IMR-90 (cell line): Measurements from ENCODE around the gene NFASC. TPM values are rescaled to one million over a fixed set of nuclear protein-coding genes. Genes with fewer than 3 reads are reported as not detected.

Experiments
- ATAC-seq: fragments of 200-7000 bp; cut with Tn5 transposase; 2 replicates; pipeline ENCODE4 v1.9.1; 2020; ENCODE audit warnings: low read depth, mild to moderate bottlenecking, moderate library complexity
- BruUV-seq: library from RNA; stranded (reverse); fragments of 400-500 nt; replicated peaks from 2 replicates; lab custom pipeline; 2021; lab: Mats Ljungman, UMichigan
- CTCF ChIA-PET: fragments of 300-600 bp; formaldehyde crosslinking; extraction: SDS; loops from one replicate; lab custom pipeline; 2021; ENCODE audit warnings: antibody characterized with exemption; lab: Yijun Ruan, JAX
- POLR2A ChIA-PET: fragments of 300-600 bp; sonication (Branson Sonifier 250); formaldehyde crosslinking; loops from one replicate; lab custom pipeline; 2022; ENCODE audit warnings: antibody characterized with exemption; ENCODE audit not compliant: unreplicated experiment; lab: Charles Lee
- DNase-seq: peaks from one replicate; pipeline ENCODE4 v3.0.0; 2013
- H2AFZ ChIP-seq: replicated peaks from 2 replicates; pipeline ENCODE3; 2013; ENCODE audit warnings: low read length, mild to moderate bottlenecking; ENCODE audit not compliant: poor library complexity
- H2AK5ac ChIP-seq: 2 replicates; pipeline ENCODE4 v1.6.1; 2013; ENCODE audit warnings: low read depth, low read length, inconsistent platforms
- H2AK9ac ChIP-seq: replicated peaks from 2 replicates; pipeline ENCODE3; 2013; ENCODE audit warnings: mild to moderate bottlenecking, low read depth, low read length, moderate library complexity; ENCODE audit not compliant: poor library complexity
- H2BK120ac ChIP-seq: 2 replicates; pipeline ENCODE4 v1.6.1; 2013; ENCODE audit warnings: low read depth, low read length, inconsistent platforms
- H2BK15ac ChIP-seq: 3 replicates; pipeline ENCODE4 v1.6.1; 2013; ENCODE audit warnings: low read depth, low read length, inconsistent platforms
- H2BK20ac ChIP-seq: 2 replicates; pipeline ENCODE4 v1.6.1; 2013; ENCODE audit warnings: low read depth, mild to moderate bottlenecking, inconsistent platforms, low read length, moderate library complexity
- H2BK5ac ChIP-seq: 2 replicates; pipeline ENCODE4 v1.6.1; 2013; ENCODE audit warnings: mild to moderate bottlenecking, low read depth, low read length, inconsistent platforms; ENCODE audit not compliant: poor library complexity, severe bottlenecking
- H3K14ac ChIP-seq: replicated peaks from 2 replicates; pipeline ENCODE4 v1.6.1; 2013; ENCODE audit warnings: low read depth, low read length, inconsistent platforms
- H3K18ac ChIP-seq: 2 replicates; pipeline ENCODE4 v1.6.1; 2013; ENCODE audit warnings: low read depth, low read length, control low read depth
- H3K23ac ChIP-seq: 2 replicates; pipeline ENCODE4 v1.6.1; 2013; ENCODE audit warnings: low read depth, low read length, inconsistent platforms
- H3K27ac ChIP-seq: 2 replicates; pipeline ENCODE4 v1.5.1; 2013; ENCODE audit warnings: mild to moderate bottlenecking, control low read depth, low read length; ENCODE audit not compliant: insufficient read depth
- H3K27me3 ChIP-seq: 2 replicates; pipeline ENCODE4 v1.6.1; 2013; ENCODE audit warnings: low read length; ENCODE audit not compliant: control insufficient read depth, insufficient read depth
- H3K36me3 ChIP-seq: 2 replicates; pipeline ENCODE4 v1.6.1; 2013; ENCODE audit warnings: low read length, mixed read lengths; ENCODE audit not compliant: control insufficient read depth, insufficient read depth
- H3K4ac ChIP-seq: 2 replicates; pipeline ENCODE4 v1.6.1; 2013; ENCODE audit warnings: low read depth, low read length, inconsistent platforms
- H3K4me1 ChIP-seq: 2 replicates; pipeline ENCODE4 v1.6.1; 2013; ENCODE audit warnings: low read length, mixed read lengths; ENCODE audit not compliant: control insufficient read depth, insufficient read depth
- H3K4me2 ChIP-seq: 2 replicates; pipeline ENCODE4 v1.6.1; 2013; ENCODE audit warnings: low read depth, mild to moderate bottlenecking, control low read depth, low read length, moderate library complexity
- H3K4me3 ChIP-seq: 2 replicates; pipeline ENCODE4 v1.5.1; 2013; ENCODE audit warnings: low read depth, mild to moderate bottlenecking, control low read depth, low read length, moderate library complexity; ENCODE audit not compliant: insufficient read depth
- H3K56ac ChIP-seq: 2 replicates; pipeline ENCODE4 v1.6.1; 2013; ENCODE audit warnings: low read length, inconsistent platforms; ENCODE audit not compliant: insufficient read depth; ENCODE audit errors: extremely low read depth
- H3K79me1 ChIP-seq, 2 experiments: 2 replicates each; pipeline ENCODE4 v1.6.1; 2013; ENCODE audit warnings: low read length in 2 of 2, inconsistent platforms in 1 of 2, low read depth in 1 of 2
- H3K9ac ChIP-seq: 2 replicates; pipeline ENCODE4 v1.6.1; 2013; ENCODE audit warnings: low read depth, low read length, control low read depth
- H3K9me1 ChIP-seq: 2 replicates; pipeline ENCODE4 v1.6.1; 2013; ENCODE audit warnings: low read length, inconsistent platforms; ENCODE audit not compliant: insufficient read depth
- H3K9me3 ChIP-seq: 2 replicates; pipeline ENCODE4 v1.6.1; 2013; ENCODE audit warnings: low read length; ENCODE audit not compliant: control insufficient read depth, insufficient read depth
- H4K20me1 ChIP-seq: 2 replicates; pipeline ENCODE4 v1.6.1; 2013; ENCODE audit warnings: low read length, inconsistent platforms; ENCODE audit not compliant: insufficient read depth
- H4K5ac ChIP-seq: 2 replicates; pipeline ENCODE4 v1.6.1; 2013; ENCODE audit warnings: mild to moderate bottlenecking, low read depth, low read length, control low read depth
- H4K8ac ChIP-seq, 2 experiments: 2 replicates each; pipeline ENCODE4 v1.6.1; 2013; ENCODE audit warnings: low read depth in 2 of 2, low read length in 2 of 2, control low read depth in 1 of 2, inconsistent platforms in 1 of 2
- H4K91ac ChIP-seq: 2 replicates; pipeline ENCODE4 v1.6.1; 2013; ENCODE audit warnings: low read depth, low read length, inconsistent platforms; ENCODE audit not compliant: insufficient read depth
- BHLHE40 ChIP-seq: fragments of 150-350 bp; IDR thresholded peaks from 2 replicates; pipeline ENCODE4 v1.6.1; 2016; ENCODE audit warnings: mild to moderate bottlenecking, low read depth, low read length
- CEBPB ChIP-seq: IDR thresholded peaks from 2 replicates; pipeline ENCODE4 v1.6.1; 2012; ENCODE audit warnings: low read depth, low read length, improper control_type of control experiment
- FOS ChIP-seq: fragments of 150-350 bp; IDR thresholded peaks from 2 replicates; pipeline ENCODE4 v1.6.1; 2016; ENCODE audit warnings: low read depth, low read length
- WGBS, 2 experiments: methylation state at CpG; one replicate each; pipeline versions ENCODE4 v1.1.5 to v1.1.7; 2013; ENCODE audit warnings: missing lambda C conversion rate in 2 of 2; ENCODE audit not compliant: insufficient read length in 1 of 2; ENCODE audit errors: extremely low coverage in 2 of 2; 5-methylcytosine and 5-hydroxymethylcytosine counted together
- dilution Hi-C: fragments of 300-500 bp; cut with HindIII; formaldehyde crosslinking; loops from one replicate; pipeline ENCODE4 v1.14.3; 2018; ENCODE audit warnings: low sequenced_read_pairs; ENCODE audit not compliant: unreplicated experiment
- in situ Hi-C: fragments of 300-500 bp; cut with MboI; formaldehyde crosslinking; loops from 3 replicates; pipeline ENCODE4 v1.14.3; 2019; ENCODE audit warnings: low sequenced_read_pairs, inconsistent platforms, mixed read lengths
- intact Hi-C: fragments of 100-400 bp; cut with micrococcal nuclease; formaldehyde crosslinking; loops from 2 replicates; pipeline ENCODE4 v1.10.0; 2022
- polyA plus RNA-seq, 3 experiments: library from polyadenylated mRNA; depleted of rRNA; stranded (reverse); fragments of >200 nt; gene quantifications; 2 replicates each; pipeline ENCODE4 v1.2.3, GENCODE V29; 2012; ENCODE audit warnings: low replicate concordance in 1 of 3
- total RNA-seq: library from RNA; depleted of rRNA; stranded (reverse); fragments of >200 nt; gene quantifications from 2 replicates; pipeline ENCODE4 v1.2.3, GENCODE V29; 2012

The NFASC gene
- total and polyA plus RNA-seq, 2 of the 4 experiments (the other 2 are of a cell fraction), result 0.18 to 0.79 TPM

DNA sequence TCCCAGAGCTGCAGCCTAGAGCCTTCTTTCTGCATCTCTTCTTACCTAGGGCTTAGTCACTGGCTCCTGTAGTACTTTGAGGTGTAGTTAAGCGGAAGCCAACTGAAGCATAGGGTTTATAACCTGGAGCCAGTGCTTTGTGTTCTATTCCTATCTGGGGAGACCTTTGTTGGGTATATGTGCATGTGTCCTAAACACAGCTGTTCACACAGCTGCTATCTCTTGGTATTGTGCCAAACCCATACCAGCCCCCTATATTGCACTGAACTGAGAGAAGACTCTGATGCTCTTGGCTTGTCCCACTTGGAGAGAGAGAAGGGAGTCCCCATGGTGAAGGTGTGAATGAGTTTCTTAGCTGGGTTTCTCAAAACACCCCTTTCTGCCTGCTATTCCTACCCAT lies 17.2 kb upstream of the NFASC start:
- Histone ChIP-seq H3K56ac (no peak overlapping the region), H4K5ac (no peak overlapping the region), H2BK120ac (no peak overlapping the region), H3K4me1 (no peaks in the 10 kb centered on the region), H2BK20ac (no peak overlapping the region), H3K9me3 (no peaks in the 10 kb centered on the region), H3K9ac (no peak overlapping the region), H3K23ac (no peak overlapping the region), H3K18ac (no peak overlapping the region), H4K20me1 (no peaks in the 10 kb centered on the region), H4K91ac (no peak overlapping the region), H2AK5ac (no peak overlapping the region), H3K14ac (no peak overlapping the region), H3K27ac (no peak overlapping the region), H3K79me1 (no peaks in the 10 kb centered on the region), H3K9me1 (no peaks in the 10 kb centered on the region), H3K36me3 (no peaks in the 10 kb centered on the region), H2BK15ac (no peak overlapping the region), H4K8ac (no peak overlapping the region), H3K27me3 (peaks cover 1% of the 10 kb centered on the region; the same call in 1 of the 2 replicates), H2AK9ac (no peak overlapping the region), H3K4me2 (no peak overlapping the region), H2BK5ac (no peak overlapping the region), H2AFZ (no peak overlapping the region), H3K4me3 (no peak overlapping the region), H3K4ac (no peak overlapping the region)
- BruUV-seq, result no TSS peak
- dilution Hi-C loops (no loop called here), intact Hi-C loops (no loop called here), in situ Hi-C loops (no loop called here)
- WGBS, 2 experiments, result no CpG with 5 or more reads among the region's 1 CpG
- CTCF ChIA-PET, result no interaction called here
- no peak for DNase-seq
- POLR2A ChIA-PET, result no interaction called here
- ATAC-seq, result no peak
- TF ChIP-seq FOS (no peak), CEBPB (no peak), BHLHE40 (no peak)
